Activated effector memory CD4-positive, alpha-beta T cell treated with Interleukin-2 at 50 U/mL for 16 hours (primary cell): ENCODE results near the gene CRYGB.
"Not testable (repeated sequence)": the region's sequence is repeated elsewhere in the genome, so short reads cannot be mapped to it uniquely, and the experiment has no call there.

Source experiments
- DNase-seq: peaks from one replicate; pipeline ENCODE4 v3.0.0-alpha.2; 2020

The CRYGB gene

DNA sequence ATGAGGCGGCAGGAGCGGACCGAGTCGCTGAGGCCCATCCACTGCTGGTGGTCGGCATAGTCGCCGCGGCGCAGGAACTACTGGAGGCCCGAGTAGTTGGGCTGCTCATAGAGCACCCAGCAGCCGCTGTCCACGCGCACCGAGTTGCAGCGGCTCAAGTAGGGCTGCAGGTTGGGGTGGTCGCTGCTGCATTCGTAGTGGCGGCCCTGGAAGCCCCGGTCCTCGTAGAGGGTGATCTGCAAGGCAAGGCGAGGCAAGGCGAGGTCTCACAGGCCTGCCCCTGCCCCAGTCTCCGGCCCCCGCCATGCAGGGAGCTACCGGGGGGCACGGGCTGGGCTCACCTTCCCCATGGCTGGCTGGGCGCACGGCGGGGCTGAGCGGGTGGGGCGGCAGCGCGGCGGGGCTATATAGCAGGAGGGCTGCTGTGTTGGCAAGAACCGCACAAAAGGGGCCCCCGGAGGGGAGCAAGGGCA is 33.6 kb downstream of the CRYGB start:
- not testable (repeated sequence) for DNase-seq

DNA sequence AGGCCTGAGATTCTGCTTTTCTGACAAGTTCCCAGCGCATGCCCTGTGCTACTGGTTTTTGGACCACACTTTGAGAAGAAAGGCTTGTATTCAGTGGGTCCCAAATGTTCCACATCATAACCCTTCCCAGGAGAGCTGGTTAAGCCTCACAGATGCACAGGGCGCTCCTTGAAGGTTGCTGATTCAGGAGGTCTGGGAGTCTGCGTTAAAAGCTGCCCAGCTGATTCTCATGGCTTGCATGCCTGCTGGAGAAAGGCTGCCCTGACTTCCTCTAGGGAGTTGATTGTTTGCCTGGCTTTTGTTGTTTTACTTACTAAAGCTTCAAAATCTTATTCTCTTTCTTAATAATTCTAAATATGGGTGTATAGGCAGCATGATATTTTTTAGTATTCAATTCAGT is 42.3 kb downstream of the CRYGB start:
- DNase-seq = no peak

DNA sequence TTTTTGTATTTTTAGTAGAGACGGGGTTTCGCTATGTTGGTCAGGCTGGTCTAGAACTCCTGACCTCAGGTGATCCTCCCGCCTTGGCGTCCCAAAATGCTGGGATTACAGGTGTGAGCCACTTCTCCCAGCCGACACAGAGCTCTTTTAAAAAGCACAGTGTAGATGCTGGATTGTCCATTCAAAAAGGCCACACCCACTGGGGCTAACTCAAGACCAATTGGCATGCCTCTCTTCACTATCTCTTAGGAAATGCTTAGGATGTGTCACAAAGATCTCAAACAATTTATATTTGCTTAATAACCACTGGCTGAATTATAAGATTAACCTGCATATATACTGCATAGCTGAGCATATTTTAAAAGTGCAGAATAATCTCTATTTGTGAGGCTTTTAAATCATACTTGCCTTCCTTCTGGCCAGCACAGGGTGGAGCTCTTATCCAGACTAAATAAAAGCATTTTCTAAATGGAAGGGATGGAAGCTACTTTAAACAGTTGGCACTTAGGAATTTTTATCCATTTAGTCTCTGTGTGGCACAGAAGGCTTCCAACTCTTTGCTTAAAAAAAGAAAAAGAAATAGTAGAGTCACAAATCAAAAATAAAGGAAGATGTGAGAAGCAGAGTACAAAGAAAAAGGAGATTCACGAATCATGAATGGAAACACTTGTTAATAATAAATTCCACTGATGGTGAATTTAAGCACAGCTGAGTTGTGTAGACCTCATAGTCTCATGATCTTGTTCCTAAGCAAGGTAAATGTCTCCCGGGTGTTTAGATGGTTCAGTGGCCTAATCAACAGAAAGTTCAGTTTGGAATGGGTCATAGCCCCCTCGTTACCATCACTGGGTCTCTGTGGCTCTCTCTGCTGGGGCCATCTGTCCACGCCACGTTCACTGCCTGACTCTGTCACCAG is 44.0 kb downstream of the CRYGB start:
- no peak for DNase-seq

DNA sequence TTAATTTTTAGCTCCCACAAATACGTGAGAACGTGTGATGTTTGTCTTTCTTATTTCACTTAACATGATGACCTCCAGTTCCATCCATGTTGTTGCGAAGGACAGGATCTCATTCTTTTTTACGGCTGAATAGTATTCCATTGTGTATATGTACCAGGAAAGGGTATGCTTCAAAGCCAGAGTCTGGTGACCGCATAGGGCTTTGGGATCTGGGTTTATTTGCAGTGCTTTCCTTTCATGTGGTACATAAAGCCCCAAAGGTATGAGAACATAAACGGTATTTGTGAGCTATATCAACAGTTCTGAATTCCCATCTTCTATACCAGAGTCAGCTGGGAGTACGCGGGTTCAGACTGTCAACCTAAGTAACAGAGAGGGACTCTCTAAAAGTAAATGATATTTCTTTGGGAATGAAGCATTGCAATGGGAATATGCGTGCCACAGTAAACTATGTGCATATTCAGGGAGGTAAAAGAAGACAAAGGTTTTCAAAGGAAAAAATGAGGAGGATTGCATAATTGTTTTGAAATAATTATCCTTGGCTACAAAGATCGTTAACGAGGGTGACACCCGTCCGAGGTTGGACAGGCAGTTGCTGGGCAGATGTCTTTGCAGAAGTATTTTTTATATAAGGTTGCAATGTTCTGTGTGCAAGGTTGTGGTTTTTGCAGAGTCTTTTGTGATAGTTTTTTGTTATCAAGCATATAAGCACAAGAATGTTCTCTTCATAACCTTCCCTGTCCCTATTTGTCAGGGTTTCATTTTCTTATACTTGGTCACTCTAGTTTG is 46.1 kb downstream of the CRYGB start:
- DNase-seq = no peak

DNA sequence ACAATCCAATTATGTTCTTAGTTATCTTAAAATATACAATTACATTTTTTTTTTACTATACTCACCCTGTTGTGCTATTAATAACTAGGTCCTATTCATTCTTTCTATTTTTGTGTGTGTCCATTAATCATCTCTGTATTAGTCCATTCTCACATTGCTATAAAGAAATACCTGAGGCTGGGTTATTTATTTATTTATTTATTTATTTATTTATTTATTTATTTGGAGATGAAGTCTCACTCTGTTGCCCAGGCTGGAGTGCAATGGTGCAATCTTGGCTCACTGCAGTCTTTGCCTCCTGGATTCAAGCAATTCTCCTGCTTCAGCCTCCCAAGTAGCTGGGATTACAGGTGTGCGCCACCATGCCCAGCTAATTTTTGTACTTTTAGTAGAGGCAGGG is 47.3 kb downstream of the CRYGB start:
- DNase-seq = not testable (repeated sequence)

DNA sequence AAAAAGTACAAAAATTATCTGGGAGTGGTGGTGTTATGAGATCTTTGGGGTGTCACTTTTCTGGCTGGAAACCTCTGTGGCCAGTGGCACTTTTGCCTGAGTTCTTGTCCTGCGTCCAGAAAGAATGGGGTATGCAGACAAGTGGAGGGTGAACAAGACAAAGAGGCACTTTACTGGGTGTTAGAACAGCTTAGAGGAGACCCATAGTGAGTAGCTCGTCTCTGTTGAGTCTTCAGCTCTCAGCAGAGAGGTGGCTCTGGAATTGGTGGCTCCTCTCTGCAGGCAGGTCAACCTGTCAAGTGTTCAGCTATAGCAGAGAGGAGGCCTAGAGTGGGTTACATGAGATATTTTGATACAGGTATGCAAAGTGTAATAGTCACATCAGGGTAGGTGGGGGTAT is 47.7 kb downstream of the CRYGB start:
- no peak for DNase-seq

DNA sequence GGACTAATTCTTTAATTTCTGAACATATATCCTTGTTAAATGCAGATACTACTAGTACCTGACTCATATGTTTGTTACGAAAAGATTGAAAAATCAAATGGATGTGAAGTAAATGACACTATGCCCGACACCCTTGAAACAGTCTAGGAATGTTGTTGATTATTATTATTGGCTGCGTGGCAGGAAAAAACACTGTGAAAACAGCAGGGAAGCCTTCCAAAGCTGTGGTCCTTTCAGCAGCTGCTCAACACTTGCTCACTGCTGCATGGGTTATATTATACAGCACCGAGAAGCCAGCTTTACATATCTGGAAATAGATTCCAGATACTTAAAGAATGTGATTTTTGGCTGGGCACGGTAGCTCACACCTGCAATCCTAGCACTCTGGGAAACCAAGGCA is 48.2 kb downstream of the CRYGB start:
- DNase-seq = no peak

DNA sequence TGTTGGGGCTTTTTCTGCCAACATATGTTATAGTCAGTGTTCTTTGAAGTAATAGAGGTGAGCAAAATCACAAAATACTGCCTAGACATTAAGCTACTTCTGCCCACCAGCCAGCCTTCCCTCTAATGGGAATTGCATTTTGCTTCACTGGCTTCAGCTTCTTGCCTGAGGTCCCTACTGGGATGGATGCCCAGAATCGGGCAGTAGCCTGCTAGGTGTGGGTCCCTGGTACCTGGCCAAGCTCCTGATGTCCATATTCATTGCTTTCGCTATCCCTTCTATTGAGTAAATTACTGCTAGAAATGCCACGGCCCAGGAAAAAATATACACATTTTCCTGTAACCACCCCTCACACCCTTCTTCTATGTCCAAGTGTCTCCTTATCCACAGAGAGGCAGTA is 48.6 kb downstream of the CRYGB start:
- DNase-seq = no peak

DNA sequence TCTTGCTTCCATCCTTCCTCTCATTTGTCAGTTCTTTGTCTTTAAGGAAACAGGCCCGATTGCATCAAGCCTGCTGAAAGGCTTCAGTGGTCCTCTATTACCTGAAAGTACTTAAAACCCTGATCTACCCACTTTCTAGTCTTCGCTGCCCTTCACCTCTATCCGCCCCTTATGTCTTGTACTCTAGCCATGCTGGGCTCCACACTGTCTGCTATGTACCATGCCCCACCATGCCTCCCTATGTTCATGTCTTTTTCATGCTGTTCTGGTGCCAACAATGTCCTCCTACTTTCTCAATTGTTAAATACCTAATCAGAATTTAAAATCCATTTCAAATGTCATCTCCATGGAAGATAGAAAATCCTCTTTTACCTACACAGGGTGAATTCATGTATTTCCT is 49.9 kb downstream of the CRYGB start:
- no peak for DNase-seq

DNA sequence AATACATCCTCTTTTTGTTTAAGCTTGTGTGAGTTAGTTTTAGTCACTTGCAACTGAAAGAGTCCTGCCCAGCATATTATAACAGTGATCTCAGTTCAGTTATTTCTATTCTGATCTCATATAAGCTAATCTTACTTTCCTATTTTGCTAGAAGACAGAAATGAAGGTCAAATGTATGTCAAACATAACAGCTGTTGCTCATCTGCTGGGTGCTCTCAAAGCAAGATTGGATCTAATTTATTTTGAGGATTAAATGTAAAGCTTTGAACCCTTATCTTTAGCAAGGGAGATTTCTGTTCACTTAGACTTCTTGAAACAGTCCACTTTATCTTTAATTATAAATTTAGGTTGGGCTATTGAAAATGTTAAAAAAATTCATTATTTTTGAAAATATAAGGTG is 52.8 kb downstream of the CRYGB start:
- DNase-seq = no peak
